ENCODE data around the gene PEMT.

PEMT gene

GRCh38 chr17:17509601-17510425 lies 81.7 kb downstream of the PEMT start:
- POLR2A ChIA-PET, result no interaction called here
- CTCF ChIA-PET, result interaction anchor here (0.8 to 2.9 kb wide), 2 partner anchors 13 to 131 kb away, joined by 3 to 17 read pairs; partner anchors contain the start of gene RASD1
- DNase-seq (ENCODE audit: extremely low spot score), result no peak
- TF ChIP-seq CTCF (IDR thresholded peaks at IDR 0.05; ENCODE audit: control extremely low read depth, extremely low read depth, low read depth, missing control alignments), result no peak

GRCh38 chr17:17508646-17509591 lies 82.6 kb downstream of the PEMT start:
- POLR2A ChIA-PET, result no interaction called here
- TF ChIP-seq CTCF (IDR thresholded peaks at IDR 0.05; ENCODE audit: control extremely low read depth, extremely low read depth, low read depth, missing control alignments), result no peak
- no peak for DNase-seq (ENCODE audit: extremely low spot score)
- CTCF ChIA-PET, result no interaction called here

- POLR2A ChIA-PET, result no interaction called here
- no peak for DNase-seq (ENCODE audit: extremely low spot score)
- CTCF ChIA-PET, result interaction anchor here (3.0 kb wide), 1 partner anchor 12 kb away, joined by 32 read pairs; the partner anchor contains the start of gene RASD1
- no peak for TF ChIP-seq CTCF (IDR thresholded peaks at IDR 0.05; ENCODE audit: control extremely low read depth, extremely low read depth, low read depth, missing control alignments)
Measured at GRCh38 chr17:17508019-17508535, 83.4 kb downstream of the PEMT start.

GRCh38 chr17:17507465-17508011 lies 84.0 kb downstream of the PEMT start:
- DNase-seq (ENCODE audit: extremely low spot score), result no peak
- TF ChIP-seq CTCF (IDR thresholded peaks at IDR 0.05; ENCODE audit: control extremely low read depth, extremely low read depth, low read depth, missing control alignments), result no peak
- POLR2A ChIA-PET, result no interaction called here
- CTCF ChIA-PET, result interaction anchor here (1.2 to 3.0 kb wide), 5 partner anchors 9 to 152 kb away, joined by 3 to 32 read pairs (median 4); partner anchors contain the start of gene RASD1

- ChIA-PET CTCF (interaction anchor here (1.2 to 3.0 kb wide), 5 partner anchors 10 to 152 kb away, joined by 3 to 32 read pairs (median 4); partner anchors contain the start of gene RASD1), POLR2A (no interaction called here)
- TF ChIP-seq CTCF (IDR thresholded peaks at IDR 0.05; ENCODE audit: control extremely low read depth, extremely low read depth, low read depth, missing control alignments), result no peak
- DNase-seq (ENCODE audit: extremely low spot score), result no peak
Measured at GRCh38 chr17:17506893-17507464, 84.5 kb downstream of the PEMT start.
